Effector memory CD4-positive, alpha-beta T cell (primary cell): ENCODE results near the gene ALPP.
"Not testable (repeated sequence)": the region's sequence is repeated elsewhere in the genome, so short reads cannot be mapped to it uniquely, and the experiment has no call there.

Experiments
- DNase-seq, 3 donors: peaks; one replicate each; pipeline ENCODE4 v3.0.0-alpha.2; 2020
- H3K27ac ChIP-seq: 2 replicates; pipeline ENCODE4 v1.7.0; 2013; ENCODE audit warnings: mild to moderate bottlenecking, low read length, moderate library complexity; ENCODE audit not compliant: insufficient read depth, poor library complexity, severe bottlenecking
- H3K27me3 ChIP-seq: replicated peaks from 2 replicates; pipeline ENCODE4 v1.7.0; 2013; ENCODE audit warnings: mild to moderate bottlenecking, low read length; ENCODE audit not compliant: insufficient read depth, control insufficient read depth, poor library complexity, severe bottlenecking
- H3K36me3 ChIP-seq: 2 replicates; pipeline ENCODE4 v1.7.0; 2013; ENCODE audit warnings: mild to moderate bottlenecking, low read length, moderate library complexity; ENCODE audit not compliant: control insufficient read depth, insufficient read depth
- H3K4me1 ChIP-seq: 2 replicates; pipeline ENCODE4 v1.7.0; 2013; ENCODE audit warnings: low read length, mild to moderate bottlenecking; ENCODE audit not compliant: control insufficient read depth, insufficient read depth, poor library complexity, severe bottlenecking
- H3K4me3 ChIP-seq: 2 replicates; pipeline ENCODE4 v1.7.0; 2013; ENCODE audit warnings: low read length, low read depth, mild to moderate bottlenecking; ENCODE audit not compliant: insufficient read depth, poor library complexity, severe bottlenecking
- H3K9me3 ChIP-seq: 2 replicates; pipeline ENCODE4 v1.7.0; 2013; ENCODE audit warnings: mild to moderate bottlenecking, low read length, moderate library complexity; ENCODE audit not compliant: control insufficient read depth

The ALPP gene

DNA sequence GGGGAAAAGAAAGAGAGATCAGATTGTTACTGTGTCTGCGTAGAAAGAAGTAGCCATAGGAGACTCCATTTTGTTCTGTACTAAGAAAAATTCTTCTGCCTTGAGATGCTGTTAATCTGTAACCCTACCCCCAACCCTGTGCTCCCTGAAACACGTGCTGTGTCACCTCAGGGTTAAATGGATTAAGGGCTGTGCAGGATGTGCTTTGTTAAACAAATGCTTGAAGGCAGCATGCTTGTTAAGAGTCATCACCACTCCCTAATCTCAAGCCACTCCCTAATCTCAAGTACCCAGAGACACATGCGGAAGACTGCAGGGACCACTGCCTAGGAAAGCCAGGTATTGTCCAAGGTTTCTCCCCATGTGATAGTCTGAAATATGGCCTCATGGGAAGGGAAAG is 44.4 kb downstream of the ALPP start:
- H3K27me3 ChIP-seq, H3K27ac ChIP-seq, H3K36me3 ChIP-seq, DNase-seq, H3K4me1 ChIP-seq, H3K4me3 ChIP-seq, H3K9me3 ChIP-seq: not testable (repeated sequence)

DNA sequence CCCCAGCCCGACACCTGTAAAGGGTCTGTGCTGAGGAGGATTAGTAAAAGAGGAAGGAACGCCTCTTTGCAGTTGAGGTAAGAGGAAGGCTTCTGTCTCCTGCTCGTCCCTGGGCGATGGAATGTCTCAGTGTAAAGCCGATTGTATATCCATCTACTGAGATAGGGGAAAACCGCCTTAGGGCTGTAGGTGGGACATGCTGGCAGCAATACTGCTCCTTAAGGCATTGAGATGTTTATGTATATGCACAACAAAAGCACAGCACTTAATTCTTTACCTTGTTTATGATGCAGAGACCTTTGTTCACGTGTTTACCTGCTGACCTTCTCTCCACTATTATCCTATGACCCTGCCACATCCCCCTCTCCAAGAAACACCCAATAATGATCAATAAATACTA is 44.9 kb downstream of the ALPP start:
- H3K4me1 ChIP-seq, H3K27me3 ChIP-seq, H3K27ac ChIP-seq, H3K4me3 ChIP-seq, DNase-seq, H3K36me3 ChIP-seq, H3K9me3 ChIP-seq: not testable (repeated sequence)

DNA sequence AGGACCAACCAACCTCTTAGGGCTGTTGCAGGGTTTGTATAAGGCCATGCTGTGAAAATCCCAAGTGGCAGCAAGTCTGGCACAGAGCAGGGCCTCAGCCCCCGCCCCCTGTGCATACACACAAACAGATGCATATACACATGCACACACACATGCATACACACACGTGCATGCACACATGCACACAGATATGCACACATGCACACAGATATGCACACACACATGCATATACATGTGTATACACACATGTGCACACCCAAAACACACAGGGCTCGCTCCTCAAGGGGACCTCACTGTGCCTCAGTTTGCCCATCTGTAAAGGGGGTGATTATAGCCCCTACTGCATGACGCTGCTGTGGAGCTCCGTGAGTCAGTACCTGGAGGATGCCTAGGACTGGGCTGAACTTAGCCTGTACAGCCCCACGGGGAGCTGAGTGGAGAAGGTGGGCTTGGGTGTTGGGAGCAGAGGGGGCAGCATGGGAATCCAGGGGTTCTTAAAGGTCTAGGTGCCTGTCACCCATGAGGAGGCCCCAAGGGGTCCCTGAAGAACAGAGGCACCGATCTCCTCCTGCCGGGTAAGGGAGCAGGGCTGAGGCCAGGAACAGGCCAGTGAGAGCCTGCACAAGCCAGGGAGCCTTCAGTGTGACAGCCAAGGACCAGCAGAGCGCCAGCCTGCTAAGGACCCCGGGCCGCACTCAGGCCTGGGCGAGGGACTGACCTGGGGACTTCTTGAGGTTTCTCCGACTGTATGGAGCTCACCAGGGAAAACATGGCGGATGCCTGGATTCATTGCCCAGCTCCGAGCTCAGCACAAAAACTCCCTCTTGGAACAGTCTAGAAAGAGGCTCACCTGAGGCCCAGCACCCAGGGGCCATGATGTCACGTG is 53.4 kb downstream of the ALPP start:
- H3K27ac ChIP-seq, result no peak overlapping the region
- no peak for DNase-seq
- no peaks in the 10 kb centered on the region for H3K27me3 ChIP-seq
- H3K36me3 ChIP-seq, result no peaks in the 10 kb centered on the region
- no peak overlapping the region for H3K4me3 ChIP-seq
- H3K9me3 ChIP-seq, result no peaks in the 10 kb centered on the region
- H3K4me1 ChIP-seq, result no peaks in the 10 kb centered on the region
